Measurements from ENCODE around the gene FOXP1.

Gene FOXP1

DNA sequence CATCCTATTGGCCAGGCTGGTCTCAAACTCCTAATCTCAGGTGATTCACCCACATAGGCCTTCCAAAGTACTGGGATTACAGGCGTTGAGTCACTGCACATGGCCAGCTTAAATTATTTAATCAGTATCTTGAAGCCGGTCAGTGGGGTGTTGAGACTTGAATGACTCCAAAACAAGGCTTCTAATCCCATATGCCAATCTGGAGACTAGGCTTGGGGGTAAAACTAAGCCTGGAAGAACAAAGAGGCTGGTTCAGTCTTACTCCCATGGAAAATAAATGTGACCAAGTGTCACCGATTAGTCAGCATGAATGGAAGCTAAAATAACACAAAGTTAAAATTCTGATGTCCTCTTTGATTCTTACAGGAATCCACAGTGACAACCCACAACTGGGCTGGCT, 509.1 kb downstream of the FOXP1 start:
- Mint-ChIP-seq H3K9me3 (no peaks in the 10 kb centered on the region), H3K27me3 (ENCODE audit: low read depth) (peaks cover 4% of the 10 kb centered on the region), H3K36me3 (ENCODE audit: low read depth) (no peaks in the 10 kb centered on the region), H3K4me3 (no peak overlapping the region), H3K27ac (peak overlapping the region in 1 of 3 experiments; percentile 41), H3K4me1 (peaks cover 26% of the 10 kb centered on the region)
- TF ChIP-seq, protein P1, sequence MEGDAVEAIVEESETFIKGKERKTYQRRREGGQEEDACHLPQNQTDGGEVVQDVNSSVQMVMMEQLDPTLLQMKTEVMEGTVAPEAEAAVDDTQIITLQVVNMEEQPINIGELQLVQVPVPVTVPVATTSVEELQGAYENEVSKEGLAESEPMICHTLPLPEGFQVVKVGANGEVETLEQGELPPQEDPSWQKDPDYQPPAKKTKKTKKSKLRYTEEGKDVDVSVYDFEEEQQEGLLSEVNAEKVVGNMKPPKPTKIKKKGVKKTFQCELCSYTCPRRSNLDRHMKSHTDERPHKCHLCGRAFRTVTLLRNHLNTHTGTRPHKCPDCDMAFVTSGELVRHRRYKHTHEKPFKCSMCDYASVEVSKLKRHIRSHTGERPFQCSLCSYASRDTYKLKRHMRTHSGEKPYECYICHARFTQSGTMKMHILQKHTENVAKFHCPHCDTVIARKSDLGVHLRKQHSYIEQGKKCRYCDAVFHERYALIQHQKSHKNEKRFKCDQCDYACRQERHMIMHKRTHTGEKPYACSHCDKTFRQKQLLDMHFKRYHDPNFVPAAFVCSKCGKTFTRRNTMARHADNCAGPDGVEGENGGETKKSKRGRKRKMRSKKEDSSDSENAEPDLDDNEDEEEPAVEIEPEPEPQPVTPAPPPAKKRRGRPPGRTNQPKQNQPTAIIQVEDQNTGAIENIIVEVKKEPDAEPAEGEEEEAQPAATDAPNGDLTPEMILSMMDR (IDR thresholded peaks at IDR 0.05; ENCODE audit: unreplicated experiment in 3 of 3) = no peak

DNA sequence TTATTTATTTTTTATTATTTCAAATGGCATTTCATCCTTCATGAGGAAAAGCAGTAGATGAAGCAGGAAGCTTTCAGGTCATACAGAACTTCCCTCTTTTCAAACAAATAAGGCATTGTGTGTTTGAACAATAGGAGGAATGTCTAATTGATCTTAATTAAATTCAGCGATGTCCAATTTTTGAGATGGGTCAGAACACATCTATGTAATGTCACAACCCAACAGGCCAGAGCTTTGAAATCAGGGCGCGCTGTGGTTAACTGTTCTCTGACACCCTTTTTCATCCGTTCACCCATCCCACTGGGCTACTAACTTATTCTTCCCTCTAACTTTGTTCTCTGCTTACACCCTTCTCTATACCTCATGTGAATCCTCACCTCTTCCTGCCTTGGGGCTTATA, 510.5 kb downstream of the FOXP1 start:
- no peak overlapping the region for H3K27ac Mint-ChIP-seq
- H3K9me3 Mint-ChIP-seq = no peaks in the 10 kb centered on the region
- H3K36me3 Mint-ChIP-seq (ENCODE audit: low read depth) = no peaks in the 10 kb centered on the region
- peaks cover 4% of the 10 kb centered on the region for H3K27me3 Mint-ChIP-seq (ENCODE audit: low read depth)
- H3K4me3 Mint-ChIP-seq = no peak overlapping the region
- TF ChIP-seq, protein P1 (IDR thresholded peaks at IDR 0.05; ENCODE audit: unreplicated experiment in 3 of 3) = no peak
- peaks cover 25% of the 10 kb centered on the region for H3K4me1 Mint-ChIP-seq

DNA sequence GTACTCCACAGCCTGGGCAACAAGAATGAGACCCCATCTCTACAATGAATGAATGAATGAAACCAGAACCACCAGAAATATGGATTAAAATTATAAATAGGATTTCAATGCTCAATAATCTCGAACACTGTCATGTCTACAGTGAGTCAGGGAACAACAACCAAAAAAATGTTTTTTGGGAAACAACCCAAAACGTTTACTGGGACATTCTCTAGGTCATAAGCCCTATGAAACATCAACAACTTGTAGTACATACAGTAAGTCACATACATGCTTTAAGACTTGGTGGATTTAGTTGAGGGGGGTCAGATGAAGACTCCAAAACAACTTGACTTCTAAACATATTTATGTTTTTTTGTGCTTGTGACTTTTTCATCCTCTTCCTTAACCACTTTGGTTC, 511.2 kb downstream of the FOXP1 start:
- H3K27me3 Mint-ChIP-seq (ENCODE audit: low read depth) = peaks cover 4% of the 10 kb centered on the region
- no peaks in the 10 kb centered on the region for H3K9me3 Mint-ChIP-seq
- no peak overlapping the region for H3K27ac Mint-ChIP-seq
- TF ChIP-seq, protein P1 (IDR thresholded peaks at IDR 0.05; ENCODE audit: unreplicated experiment in 3 of 3) = no peak
- H3K36me3 Mint-ChIP-seq (ENCODE audit: low read depth) = no peaks in the 10 kb centered on the region
- H3K4me1 Mint-ChIP-seq = peaks cover 26% of the 10 kb centered on the region
- H3K4me3 Mint-ChIP-seq = no peak overlapping the region

DNA sequence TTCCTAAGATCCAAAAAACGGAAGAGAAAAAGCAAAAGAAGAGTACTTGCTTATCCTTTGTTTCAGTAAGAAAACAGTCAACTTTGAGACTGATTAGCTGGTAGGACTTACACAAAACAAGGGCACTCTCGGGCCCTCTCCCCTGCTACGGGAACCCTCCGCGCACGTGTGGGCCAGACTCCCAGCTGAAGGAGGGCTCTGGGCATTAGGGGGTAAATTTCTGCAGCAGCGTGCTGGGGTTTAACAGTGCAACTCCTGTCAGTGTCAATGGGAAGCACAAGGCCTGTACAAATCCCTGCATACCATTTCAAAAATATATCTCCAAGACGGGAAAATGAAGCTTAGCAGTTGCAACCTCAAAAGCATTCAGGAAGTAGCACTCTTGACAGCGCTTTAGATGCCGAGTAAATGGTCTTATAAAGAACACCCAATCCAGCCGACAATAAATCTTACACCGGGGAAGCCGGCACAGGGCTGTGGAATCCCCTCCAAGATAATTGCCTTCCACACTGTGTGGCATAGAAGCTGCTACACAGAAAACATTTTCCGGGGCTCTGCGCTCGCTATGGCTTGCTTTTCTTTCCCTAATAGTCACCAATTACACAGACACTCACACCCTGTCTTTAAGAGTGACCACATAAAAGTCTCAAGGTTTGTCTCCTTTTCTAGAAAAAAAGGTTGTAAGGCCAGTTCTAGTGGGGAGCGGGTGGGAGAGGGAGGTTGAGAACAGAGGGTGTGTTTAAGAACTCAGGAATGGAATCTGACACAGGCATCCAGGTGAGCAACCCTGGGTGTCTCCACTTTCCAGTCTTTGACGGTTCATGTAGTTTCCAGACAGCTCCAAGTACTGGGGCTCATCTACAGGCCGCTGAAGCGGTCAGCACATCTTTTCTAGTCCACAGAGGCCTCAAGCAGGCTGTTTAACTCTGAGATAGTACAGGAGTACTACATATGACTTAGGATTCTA, 512.7 kb downstream of the FOXP1 start:
- H3K36me3 Mint-ChIP-seq (ENCODE audit: low read depth) = no peaks in the 10 kb centered on the region
- no peak overlapping the region for H3K4me3 Mint-ChIP-seq
- TF ChIP-seq, protein P1 (IDR thresholded peaks at IDR 0.05; ENCODE audit: unreplicated experiment in 3 of 3) = no peak
- H3K27me3 Mint-ChIP-seq (ENCODE audit: low read depth) = peaks cover 13% of the 10 kb centered on the region
- H3K4me1 Mint-ChIP-seq = peaks cover 39% of the 10 kb centered on the region
- no peaks in the 10 kb centered on the region for H3K9me3 Mint-ChIP-seq
- peak overlapping the region; percentile 0 to 68 (median 61) for H3K27ac Mint-ChIP-seq

DNA sequence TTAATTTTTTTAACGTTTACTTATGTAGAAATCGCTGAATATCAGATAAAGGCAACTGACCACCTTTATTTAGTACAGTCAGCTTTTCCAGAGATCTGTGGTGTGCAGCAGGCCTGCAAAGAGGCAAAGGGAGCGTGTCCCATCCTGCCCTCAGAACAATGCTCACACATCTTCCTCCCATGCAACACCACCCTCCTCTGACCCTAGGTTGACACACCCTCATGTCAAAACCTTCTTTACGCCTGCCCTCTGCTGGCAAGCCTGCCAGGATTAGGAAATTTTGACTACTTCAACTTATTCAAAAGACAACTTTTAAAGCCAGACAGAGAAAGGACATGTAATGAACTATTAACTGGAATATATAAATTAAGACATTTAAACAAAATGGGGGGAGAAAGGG, 513.7 kb downstream of the FOXP1 start:
- Mint-ChIP-seq H3K9me3 (no peaks in the 10 kb centered on the region), H3K27ac (peak overlapping the region in 2 of 3 experiments; percentile 0 to 17), H3K4me1 (peaks cover 42% of the 10 kb centered on the region), H3K36me3 (ENCODE audit: low read depth) (no peaks in the 10 kb centered on the region), H3K4me3 (peak overlapping the region in 1 of 3 experiments; percentile 16), H3K27me3 (ENCODE audit: low read depth) (peaks cover 13% of the 10 kb centered on the region)
- TF ChIP-seq, protein P1 (IDR thresholded peaks at IDR 0.05; ENCODE audit: unreplicated experiment in 3 of 3) = peak in 1 of 3 experiments; percentile 51
